Smooth muscle cell (in vitro differentiated cells): ENCODE measurements around the gene OTOP2. TPM values are rescaled to one million over a fixed set of nuclear protein-coding genes. Genes with fewer than 3 reads are reported as not detected.
A peak's percentile ranks its signal among the peaks of the same experiment; 100 is the strongest.

ENCODE experiments used
- DNase-seq: peaks from one replicate; lab custom pipeline; 2025; ENCODE audit not compliant: unreplicated experiment; lab: John Stamatoyannopoulos, UW
- H2AFZ ChIP-seq: fragments of 200-600 bp; sonication (generic); 2 replicates; pipeline ENCODE4 v1.6.0; 2016; ENCODE audit warnings: antibody characterized with exemption, low read depth, mild to moderate bottlenecking
- H3F3A ChIP-seq: fragments of 200-600 bp; sonication (generic); 2 replicates; pipeline ENCODE4 v1.6.0; 2017; ENCODE audit warnings: antibody characterized with exemption, low read depth
- H3K27ac ChIP-seq: fragments of 200-600 bp; sonication (generic); 2 replicates; pipeline ENCODE4 v1.5.1; 2016; ENCODE audit warnings: low read depth, mild to moderate bottlenecking
- H3K27me3 ChIP-seq: fragments of 200-600 bp; sonication (generic); 2 replicates; pipeline ENCODE4 v1.6.1; 2016; ENCODE audit warnings: low read depth, mild to moderate bottlenecking
- H3K36me3 ChIP-seq: fragments of 200-600 bp; sonication (generic); 2 replicates; pipeline ENCODE4 v1.5.1; 2016; ENCODE audit warnings: low read depth
- H3K4me1 ChIP-seq: fragments of 200-600 bp; sonication (generic); 2 replicates; pipeline ENCODE4 v1.5.1; 2016; ENCODE audit warnings: low read depth
- H3K4me2 ChIP-seq: fragments of 200-600 bp; sonication (generic); 2 replicates; pipeline ENCODE4 v1.6.0; 2016; ENCODE audit warnings: mild to moderate bottlenecking
- H3K4me3 ChIP-seq: fragments of 200-600 bp; sonication (generic); 2 replicates; pipeline ENCODE4 v1.5.1; 2016; ENCODE audit warnings: mild to moderate bottlenecking
- H3K79me2 ChIP-seq: fragments of 200-600 bp; sonication (generic); 2 replicates; pipeline ENCODE4 v1.6.0; 2016; ENCODE audit warnings: low read depth, mild to moderate bottlenecking
- H3K9ac ChIP-seq: fragments of 200-600 bp; sonication (generic); 2 replicates; pipeline ENCODE4 v1.6.0; 2016; ENCODE audit warnings: low read depth
- H3K9me3 ChIP-seq: fragments of 200-600 bp; sonication (generic); replicated peaks from 2 replicates; pipeline ENCODE4 v1.5.1; 2016; ENCODE audit warnings: low read depth
- H4K20me1 ChIP-seq: fragments of 200-600 bp; sonication (generic); 2 replicates; pipeline ENCODE4 v1.6.0; 2016; ENCODE audit warnings: low read depth
- CTCF ChIP-seq: fragments of 200-600 bp; sonication (generic); IDR thresholded peaks from 2 replicates; pipeline ENCODE4 v1.5.1; 2017; ENCODE audit warnings: borderline replicate concordance, mild to moderate bottlenecking, antibody characterized with exemption; ENCODE audit not compliant: insufficient read depth, poor library complexity, severe bottlenecking
- WGBS: methylation state at CpG from one replicate; pipeline ENCODE4 v1.1.7; 2016; ENCODE audit warnings: low lambda C conversion rate; 5-methylcytosine and 5-hydroxymethylcytosine counted together
- polyA plus RNA-seq: library from polyadenylated mRNA; unstranded; fragments of >200 nt; fragmentation: Nextera tagmentation; extraction: Ambion mirVana; gene quantifications from 2 replicates; pipeline ENCODE4 v1.2.1, GENCODE V29; 2016
- total RNA-seq: library from RNA; depleted of rRNA; stranded (reverse); fragments of >200 nt; gene quantifications from 2 replicates; pipeline ENCODE4 v1.2.3, GENCODE V29; 2014

The OTOP2 gene
- total and polyA plus RNA-seq, 2 experiments from 2014 or later = not detected

GRCh38 chr17:74961657-74962350 is 37.7 kb downstream of the OTOP2 start:
- Histone ChIP-seq H3K79me2 (no peaks in the 10 kb centered on the region), H3K4me2 (no peak overlapping the region), H3K9ac (no peak overlapping the region), H2AFZ (no peak overlapping the region), H3F3A (no peaks in the 10 kb centered on the region), H3K36me3 (no peaks in the 10 kb centered on the region), H3K9me3 (no peaks in the 10 kb centered on the region), H3K4me3 (no peak overlapping the region), H4K20me1 (no peaks in the 10 kb centered on the region), H3K27ac (no peak overlapping the region), H3K4me1 (no peaks in the 10 kb centered on the region), H3K27me3 (no peaks in the 10 kb centered on the region)
- peak; percentile 59 for DNase-seq
- WGBS = 55% methylated on average over 23 of the region's 23 CpGs
- peak; percentile 69 for TF ChIP-seq CTCF

GRCh38 chr17:74962622-74963394 is 38.7 kb downstream of the OTOP2 start:
- H3K4me2 ChIP-seq = no peak overlapping the region
- H3F3A ChIP-seq = no peaks in the 10 kb centered on the region
- 91% methylated on average over 15 of the region's 18 CpGs for WGBS
- H3K27ac ChIP-seq = no peak overlapping the region
- no peaks in the 10 kb centered on the region for H3K79me2 ChIP-seq
- no peaks in the 10 kb centered on the region for H3K27me3 ChIP-seq
- H2AFZ ChIP-seq = no peak overlapping the region
- no peak overlapping the region for H3K9ac ChIP-seq
- TF ChIP-seq CTCF = no peak
- no peaks in the 10 kb centered on the region for H3K9me3 ChIP-seq
- no peaks in the 10 kb centered on the region for H4K20me1 ChIP-seq
- no peak for DNase-seq
- H3K4me3 ChIP-seq = no peak overlapping the region
- H3K4me1 ChIP-seq = no peaks in the 10 kb centered on the region
- H3K36me3 ChIP-seq = no peaks in the 10 kb centered on the region

GRCh38 chr17:74963656-74964055 is 39.6 kb downstream of the OTOP2 start:
- no peaks in the 10 kb centered on the region for H4K20me1 ChIP-seq
- H3K79me2 ChIP-seq = no peaks in the 10 kb centered on the region
- TF ChIP-seq CTCF = no peak
- H2AFZ ChIP-seq = no peak overlapping the region
- no peaks in the 10 kb centered on the region for H3K4me1 ChIP-seq
- no peaks in the 10 kb centered on the region for H3K27me3 ChIP-seq
- no peak for DNase-seq
- no peaks in the 10 kb centered on the region for H3K9me3 ChIP-seq
- no peak overlapping the region for H3K27ac ChIP-seq
- 55% methylated on average over 10 of the region's 12 CpGs for WGBS
- no peaks in the 10 kb centered on the region for H3F3A ChIP-seq
- H3K4me3 ChIP-seq = no peak overlapping the region
- H3K4me2 ChIP-seq = no peak overlapping the region
- H3K9ac ChIP-seq = no peak overlapping the region
- no peaks in the 10 kb centered on the region for H3K36me3 ChIP-seq
